Measurements from ENCODE around the gene FEN1. TPM values are rescaled to one million over a fixed set of nuclear protein-coding genes. Genes with fewer than 3 reads are reported as not detected.

The FEN1 gene
- total RNA-seq, 6 donors from 2014 or later = 6.0 to 9.1 (median 7.0) TPM

DNA sequence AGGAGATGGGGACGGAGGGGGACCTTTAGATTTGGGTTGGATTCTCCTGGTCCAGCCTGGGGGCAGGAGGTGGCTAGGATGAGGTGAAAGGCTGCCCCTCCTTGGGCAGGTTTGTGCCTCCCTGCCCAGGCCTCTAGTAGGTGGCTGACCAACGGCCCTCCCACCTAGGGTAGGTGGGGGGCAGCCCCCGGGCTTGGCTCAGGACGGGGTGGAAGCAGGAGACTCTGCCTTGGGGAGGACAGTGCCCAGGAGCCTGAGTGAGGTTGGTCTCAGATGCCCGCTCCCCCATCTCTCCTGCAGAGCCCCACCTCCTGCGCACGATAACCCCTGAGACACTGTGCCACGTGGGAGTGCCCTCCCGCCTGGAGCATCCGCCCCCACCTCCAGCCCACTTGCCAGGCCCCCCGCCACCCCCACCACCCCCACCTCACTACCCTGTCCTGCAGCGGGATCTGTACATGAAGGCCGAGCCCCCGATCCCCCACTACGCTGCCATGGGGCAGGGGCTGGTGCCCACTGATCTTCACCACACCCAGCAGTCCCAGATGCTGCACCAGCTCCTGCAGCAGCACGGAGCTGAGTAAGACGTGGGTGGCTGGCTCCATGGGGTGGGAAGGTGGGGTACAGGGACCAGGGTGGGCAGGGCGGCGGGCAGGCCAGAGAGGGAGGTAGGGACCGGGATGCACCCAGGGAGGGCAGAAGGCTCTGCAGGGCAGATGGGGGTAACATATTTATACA, 22.6 kb upstream of the FEN1 start:
- Histone ChIP-seq H3K27ac (peak overlapping the region in 3 of 4 donors; percentile 12 to 70 (median 63)), H3K4me1 (peaks cover 0 to 11% (median 7%) of the 10 kb centered on the region in 4 donors), H3K36me3 (no peaks in the 10 kb centered on the region), H3K4me3 (no peak overlapping the region), H3K27me3 (no peaks in the 10 kb centered on the region), H3K9me3 (no peaks in the 10 kb centered on the region)
- DNase-seq (peak in 1 of 2 donors; percentile 45), ATAC-seq (ENCODE audit: low FRiP score in 2 of 2) (no peak)
- 88 to 94% methylated on average over 6 to 20 of the region's 20 CpGs for WGBS, 2 donors
- TF ChIP-seq EP300 (IDR thresholded peaks at IDR 0.05) (no peak), POLR2A (IDR thresholded peaks at IDR 0.05) (no peak), POLR2AphosphoS5 (IDR thresholded peaks at IDR 0.05) (no peak)
- TF ChIP-seq, protein P1, sequence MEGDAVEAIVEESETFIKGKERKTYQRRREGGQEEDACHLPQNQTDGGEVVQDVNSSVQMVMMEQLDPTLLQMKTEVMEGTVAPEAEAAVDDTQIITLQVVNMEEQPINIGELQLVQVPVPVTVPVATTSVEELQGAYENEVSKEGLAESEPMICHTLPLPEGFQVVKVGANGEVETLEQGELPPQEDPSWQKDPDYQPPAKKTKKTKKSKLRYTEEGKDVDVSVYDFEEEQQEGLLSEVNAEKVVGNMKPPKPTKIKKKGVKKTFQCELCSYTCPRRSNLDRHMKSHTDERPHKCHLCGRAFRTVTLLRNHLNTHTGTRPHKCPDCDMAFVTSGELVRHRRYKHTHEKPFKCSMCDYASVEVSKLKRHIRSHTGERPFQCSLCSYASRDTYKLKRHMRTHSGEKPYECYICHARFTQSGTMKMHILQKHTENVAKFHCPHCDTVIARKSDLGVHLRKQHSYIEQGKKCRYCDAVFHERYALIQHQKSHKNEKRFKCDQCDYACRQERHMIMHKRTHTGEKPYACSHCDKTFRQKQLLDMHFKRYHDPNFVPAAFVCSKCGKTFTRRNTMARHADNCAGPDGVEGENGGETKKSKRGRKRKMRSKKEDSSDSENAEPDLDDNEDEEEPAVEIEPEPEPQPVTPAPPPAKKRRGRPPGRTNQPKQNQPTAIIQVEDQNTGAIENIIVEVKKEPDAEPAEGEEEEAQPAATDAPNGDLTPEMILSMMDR (IDR thresholded peaks at IDR 0.05) = no peak

DNA sequence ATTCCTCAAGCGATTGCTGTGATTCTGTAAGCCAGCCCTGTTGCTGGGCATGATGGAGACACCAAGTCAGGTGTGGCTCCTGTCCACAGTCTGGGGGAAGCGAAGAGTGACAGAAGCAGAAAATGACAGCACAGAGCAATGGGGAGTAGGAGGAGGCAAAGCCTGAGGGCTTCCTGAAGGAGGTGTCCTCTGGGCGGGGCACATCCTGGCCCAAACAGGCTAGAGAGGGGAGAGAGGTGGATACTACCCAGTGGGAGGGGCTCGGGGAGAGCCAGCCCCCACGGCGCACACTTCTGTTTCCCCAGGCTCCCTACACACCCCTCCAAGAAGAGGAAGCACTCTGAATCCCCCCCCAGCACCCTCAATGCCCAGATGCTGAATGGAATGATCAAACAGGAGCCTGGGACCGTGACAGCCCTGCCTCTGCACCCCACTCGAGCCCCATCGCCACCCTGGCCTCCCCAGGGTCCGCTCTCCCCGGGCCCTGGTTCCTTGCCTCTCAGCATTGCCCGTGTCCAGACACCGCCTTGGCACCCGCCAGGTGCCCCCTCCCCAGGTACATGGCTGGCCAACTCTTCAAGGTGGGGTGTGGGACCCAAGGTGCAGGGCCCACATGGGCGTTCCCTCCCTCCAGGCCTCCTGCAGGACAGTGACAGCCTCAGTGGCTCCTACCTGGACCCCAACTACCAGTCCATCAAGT, 21.4 kb upstream of the FEN1 start:
- no peaks in the 10 kb centered on the region for H3K27me3 ChIP-seq
- ATAC-seq (ENCODE audit: low FRiP score in 2 of 2) (no peak), DNase-seq (no peak)
- peaks cover 0 to 11% (median 7%) of the 10 kb centered on the region in 4 donors for H3K4me1 ChIP-seq
- H3K36me3 ChIP-seq = no peaks in the 10 kb centered on the region
- TF ChIP-seq EP300 (IDR thresholded peaks at IDR 0.05) = no peak
- TF ChIP-seq, protein P1 (IDR thresholded peaks at IDR 0.05) = no peak
- TF ChIP-seq POLR2AphosphoS5 (IDR thresholded peaks at IDR 0.05) = no peak
- no peak for TF ChIP-seq POLR2A (IDR thresholded peaks at IDR 0.05)
- H3K27ac ChIP-seq = peak overlapping the region in 2 of 4 donors; percentile 24 to 42
- H3K9me3 ChIP-seq = no peaks in the 10 kb centered on the region
- WGBS, 2 donors = 80 to 87% methylated on average over 12 to 15 of the region's 15 CpGs
- H3K4me3 ChIP-seq = no peak overlapping the region

DNA sequence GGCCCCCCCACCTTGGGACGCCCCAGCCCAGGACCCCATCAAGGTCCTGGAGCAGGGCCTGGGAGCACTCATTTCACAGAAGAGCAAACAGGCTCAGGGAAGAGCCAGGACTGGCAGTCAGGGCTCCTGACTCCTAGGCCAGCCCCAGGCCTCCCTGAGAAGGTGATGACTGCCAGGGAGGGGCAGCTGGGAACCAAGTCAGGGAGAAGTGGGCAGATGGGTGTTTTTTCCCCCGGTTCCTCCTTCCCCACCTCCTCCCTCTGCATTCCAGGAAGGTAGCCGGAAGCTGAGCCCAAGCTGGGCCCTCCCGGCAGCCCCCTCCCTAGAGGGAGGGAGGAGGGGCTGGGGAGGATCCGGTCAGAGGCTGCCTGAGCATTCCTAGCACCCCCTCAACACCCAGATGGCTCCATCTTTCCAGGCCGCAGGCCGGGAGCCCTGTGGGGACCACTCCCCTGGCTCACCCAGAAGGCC, 20.7 kb upstream of the FEN1 start:
- ATAC-seq (ENCODE audit: low FRiP score in 2 of 2) = no peak
- H3K4me1 ChIP-seq = peaks cover 2 to 15% (median 9%) of the 10 kb centered on the region in 4 donors
- 60 to 78% methylated on average over 4 to 5 of the region's 7 CpGs for WGBS, 2 donors
- no peaks in the 10 kb centered on the region for H3K36me3 ChIP-seq
- H3K27me3 ChIP-seq = no peaks in the 10 kb centered on the region
- no peak for TF ChIP-seq POLR2AphosphoS5 (IDR thresholded peaks at IDR 0.05)
- no peak for TF ChIP-seq POLR2A (IDR thresholded peaks at IDR 0.05)
- TF ChIP-seq, protein P1 (IDR thresholded peaks at IDR 0.05) = no peak
- no peak for TF ChIP-seq EP300 (IDR thresholded peaks at IDR 0.05)
- no peaks in the 10 kb centered on the region for H3K9me3 ChIP-seq
- no peak overlapping the region for H3K4me3 ChIP-seq
- peak overlapping the region in 3 of 4 donors; percentile 24 to 42 (median 26) for H3K27ac ChIP-seq
- DNase-seq = no peak

DNA sequence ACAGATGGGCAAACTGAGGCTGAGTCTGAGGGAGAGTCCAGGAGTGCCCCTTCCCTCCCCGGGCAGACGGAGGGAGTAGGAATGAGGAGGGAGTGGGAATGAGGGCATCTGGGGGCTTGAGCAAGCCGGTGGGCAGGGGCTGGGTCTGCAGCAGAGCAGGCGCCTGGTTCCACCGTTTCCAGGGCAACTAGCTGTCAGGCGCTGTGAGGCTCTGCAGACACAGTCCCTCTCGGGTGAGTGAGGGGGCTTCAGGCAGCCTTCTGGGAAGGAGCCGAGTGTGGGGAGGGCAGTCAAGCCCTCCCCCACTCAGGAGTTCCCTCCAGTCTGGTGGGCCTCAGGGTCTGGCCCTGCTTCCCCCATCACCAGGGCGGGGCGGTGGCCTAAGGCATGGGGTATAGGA, 19.4 kb upstream of the FEN1 start:
- Histone ChIP-seq H3K27ac (no peak overlapping the region), H3K4me3 (no peak overlapping the region), H3K27me3 (no peaks in the 10 kb centered on the region), H3K4me1 (peaks cover 9 to 26% (median 18%) of the 10 kb centered on the region in 4 donors), H3K36me3 (no peaks in the 10 kb centered on the region), H3K9me3 (no peaks in the 10 kb centered on the region)
- WGBS, 2 donors = 40 to 82% methylated on average over 1 to 10 of the region's 10 CpGs
- TF ChIP-seq, protein P1 (IDR thresholded peaks at IDR 0.05) = no peak
- no peak for TF ChIP-seq POLR2A (IDR thresholded peaks at IDR 0.05)
- TF ChIP-seq EP300 (IDR thresholded peaks at IDR 0.05) = no peak
- TF ChIP-seq POLR2AphosphoS5 (IDR thresholded peaks at IDR 0.05) = no peak
- DNase-seq = no peak
- ATAC-seq (ENCODE audit: low FRiP score in 2 of 2) = no peak

Data from upper lobe of left lung (tissue), 6 donors.